ES-I3 (cell line): ENCODE measurements around the gene KCNJ9.

Experiments
- H3K36me3 ChIP-seq: 2 replicates; pipeline ENCODE4 v1.6.1; 2013; ENCODE audit warnings: mild to moderate bottlenecking, low read length, control low read depth, moderate library complexity; ENCODE audit not compliant: insufficient read depth
- H3K4me1 ChIP-seq: 2 replicates; pipeline ENCODE4 v1.6.1; 2013; ENCODE audit warnings: mild to moderate bottlenecking, control low read depth, low read length; ENCODE audit not compliant: insufficient read depth
- H3K9ac ChIP-seq: 2 replicates; pipeline ENCODE4 v1.6.1; 2013; ENCODE audit warnings: low read depth, mild to moderate bottlenecking, low read length, moderate library complexity
- H3K9me3 ChIP-seq: 2 replicates; pipeline ENCODE4 v1.6.1; 2013; ENCODE audit warnings: mild to moderate bottlenecking, low read length, moderate library complexity; ENCODE audit not compliant: control insufficient read depth, insufficient read depth

Gene KCNJ9

GRCh38 chr1:160075836-160076235 lies 5.5 kb upstream of the KCNJ9 start:
- Histone ChIP-seq H3K4me1 (no peaks in the 10 kb centered on the region; the same call in 1 of the 2 replicates), H3K9me3 (no peaks in the 10 kb centered on the region), H3K36me3 (no peaks in the 10 kb centered on the region), H3K9ac (no peak overlapping the region)

DNA sequence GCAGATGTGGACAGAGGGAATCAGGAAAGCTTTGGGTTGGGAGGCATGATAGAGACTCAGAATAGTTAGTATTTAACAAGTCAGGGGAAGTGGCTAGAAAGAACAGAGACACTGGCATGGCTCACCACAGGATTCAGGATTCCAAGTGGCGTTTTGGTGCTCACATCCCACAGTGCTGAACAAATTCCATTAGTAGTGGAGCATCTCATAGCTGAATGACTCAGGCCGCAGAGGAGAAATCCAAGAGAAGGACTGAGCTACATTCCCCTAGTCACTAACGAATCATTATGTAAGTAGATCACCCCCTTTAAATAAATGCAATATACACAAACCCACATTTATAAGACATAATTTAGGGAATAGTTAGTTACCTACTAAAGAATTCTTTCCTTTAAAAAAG lies 5.0 kb upstream of the KCNJ9 start:
- Histone ChIP-seq H3K9ac (no peak overlapping the region), H3K9me3 (no peaks in the 10 kb centered on the region), H3K4me1 (no peaks in the 10 kb centered on the region; the same call in 1 of the 2 replicates), H3K36me3 (no peaks in the 10 kb centered on the region)

GRCh38 chr1:160077486-160077885 lies 3.9 kb upstream of the KCNJ9 start:
- Histone ChIP-seq H3K36me3 (no peaks in the 10 kb centered on the region), H3K4me1 (no peaks in the 10 kb centered on the region), H3K9me3 (no peaks in the 10 kb centered on the region), H3K9ac (no peak overlapping the region)

- no peaks in the 10 kb centered on the region for H3K9me3 ChIP-seq
- no peaks in the 10 kb centered on the region for H3K4me1 ChIP-seq
- no peak overlapping the region for H3K9ac ChIP-seq
- H3K36me3 ChIP-seq: no peaks in the 10 kb centered on the region
These were observed 2.7 kb upstream of the KCNJ9 start for GRCh38 chr1:160078512-160079195.

GRCh38 chr1:160079448-160079847 lies 1.9 kb upstream of the KCNJ9 start:
- Histone ChIP-seq H3K36me3 (no peaks in the 10 kb centered on the region), H3K9ac (no peak overlapping the region), H3K4me1 (no peaks in the 10 kb centered on the region), H3K9me3 (no peaks in the 10 kb centered on the region)

DNA sequence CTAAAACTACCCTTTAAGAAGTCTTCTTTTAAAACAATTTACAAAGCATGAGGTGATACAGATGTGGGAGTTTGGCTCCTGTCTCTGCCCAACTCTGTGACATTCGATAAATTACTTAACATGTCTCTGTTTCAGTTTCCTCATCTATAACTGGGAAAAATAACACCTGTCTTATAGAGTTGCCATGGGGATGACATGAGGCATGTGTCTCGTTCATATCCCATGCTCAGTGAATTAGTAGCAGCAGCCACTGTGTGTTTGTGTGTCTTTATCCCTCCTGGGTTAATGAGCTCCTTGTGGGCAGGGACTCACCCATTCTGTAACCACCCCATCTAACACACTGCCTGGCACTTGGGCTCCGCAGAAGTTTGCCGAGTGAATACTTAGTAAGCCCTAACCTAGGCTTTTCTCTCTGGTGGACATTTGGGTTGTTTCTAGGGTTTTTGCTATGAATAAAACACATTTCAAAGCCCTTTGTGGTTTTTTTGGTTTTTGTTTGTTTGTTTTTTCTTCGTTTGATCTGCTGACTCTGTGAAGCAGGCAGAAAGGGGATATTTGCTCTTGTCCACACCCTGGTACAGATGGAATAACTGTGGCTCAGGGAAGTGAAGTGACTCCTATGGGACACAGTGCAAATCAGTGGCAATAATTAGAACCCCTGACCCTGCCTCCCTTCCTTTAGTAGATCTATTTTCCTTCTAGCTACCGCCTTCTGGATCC lies 797 bp upstream of the KCNJ9 start:
- Histone ChIP-seq H3K4me1 (no peaks in the 10 kb centered on the region), H3K9ac (no peak overlapping the region), H3K36me3 (no peaks in the 10 kb centered on the region), H3K9me3 (no peaks in the 10 kb centered on the region)

- Histone ChIP-seq H3K4me1 (peaks cover 5% of the 10 kb centered on the region; the same call in 1 of the 2 replicates), H3K36me3 (no peaks in the 10 kb centered on the region), H3K9ac (no peak overlapping the region), H3K9me3 (no peaks in the 10 kb centered on the region)
These were observed 1.1 kb downstream of the KCNJ9 start for GRCh38 chr1:160082487-160082886.

DNA sequence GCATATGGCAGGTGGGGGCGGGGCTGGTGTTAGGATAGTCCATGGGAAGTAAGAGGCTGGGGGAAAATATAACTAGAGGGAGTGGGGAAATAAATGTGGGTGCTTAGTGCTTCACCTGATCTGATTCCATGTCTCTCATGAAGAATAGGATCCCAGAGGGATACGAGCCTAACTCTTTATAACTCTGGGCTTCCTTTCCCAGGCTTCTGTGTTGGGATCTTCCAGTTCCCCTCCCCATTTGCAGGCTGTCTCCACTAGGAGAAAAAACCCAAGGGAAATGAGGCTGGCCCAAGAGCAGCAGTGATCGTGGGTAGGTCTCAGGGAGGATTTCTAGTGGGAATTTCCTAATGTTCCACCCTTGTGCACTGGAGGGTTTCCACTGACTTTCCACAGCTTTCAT lies 1.6 kb downstream of the KCNJ9 start:
- H3K4me1 ChIP-seq: peaks cover 5% of the 10 kb centered on the region; the same call in 1 of the 2 replicates
- no peaks in the 10 kb centered on the region for H3K36me3 ChIP-seq
- H3K9ac ChIP-seq: no peak overlapping the region
- no peaks in the 10 kb centered on the region for H3K9me3 ChIP-seq

DNA sequence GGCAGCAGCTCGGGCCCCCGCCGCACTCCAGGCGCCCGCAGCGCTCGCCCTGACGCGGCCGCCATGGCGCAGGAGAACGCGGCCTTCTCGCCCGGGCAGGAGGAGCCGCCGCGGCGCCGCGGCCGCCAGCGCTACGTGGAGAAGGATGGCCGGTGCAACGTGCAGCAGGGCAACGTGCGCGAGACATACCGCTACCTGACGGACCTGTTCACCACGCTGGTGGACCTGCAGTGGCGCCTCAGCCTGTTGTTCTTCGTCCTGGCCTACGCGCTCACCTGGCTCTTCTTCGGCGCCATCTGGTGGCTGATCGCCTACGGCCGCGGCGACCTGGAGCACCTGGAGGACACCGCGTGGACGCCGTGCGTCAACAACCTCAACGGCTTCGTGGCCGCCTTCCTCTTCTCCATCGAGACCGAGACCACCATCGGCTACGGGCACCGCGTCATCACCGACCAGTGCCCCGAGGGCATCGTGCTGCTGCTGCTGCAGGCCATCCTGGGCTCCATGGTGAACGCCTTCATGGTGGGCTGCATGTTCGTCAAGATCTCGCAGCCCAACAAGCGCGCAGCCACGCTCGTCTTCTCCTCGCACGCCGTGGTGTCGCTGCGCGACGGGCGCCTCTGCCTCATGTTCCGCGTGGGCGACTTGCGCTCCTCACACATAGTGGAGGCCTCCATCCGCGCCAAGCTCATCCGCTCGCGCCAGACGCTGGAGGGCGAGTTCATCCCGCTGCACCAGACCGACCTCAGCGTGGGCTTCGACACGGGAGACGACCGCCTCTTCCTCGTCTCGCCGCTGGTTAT lies 2.8 kb downstream of the KCNJ9 start:
- H3K36me3 ChIP-seq: no peaks in the 10 kb centered on the region
- peaks cover 5% of the 10 kb centered on the region; the same call in 1 of the 2 replicates for H3K4me1 ChIP-seq
- no peaks in the 10 kb centered on the region for H3K9me3 ChIP-seq
- H3K9ac ChIP-seq: peak overlapping the region; percentile 38; the same call in 1 of the 2 replicates

DNA sequence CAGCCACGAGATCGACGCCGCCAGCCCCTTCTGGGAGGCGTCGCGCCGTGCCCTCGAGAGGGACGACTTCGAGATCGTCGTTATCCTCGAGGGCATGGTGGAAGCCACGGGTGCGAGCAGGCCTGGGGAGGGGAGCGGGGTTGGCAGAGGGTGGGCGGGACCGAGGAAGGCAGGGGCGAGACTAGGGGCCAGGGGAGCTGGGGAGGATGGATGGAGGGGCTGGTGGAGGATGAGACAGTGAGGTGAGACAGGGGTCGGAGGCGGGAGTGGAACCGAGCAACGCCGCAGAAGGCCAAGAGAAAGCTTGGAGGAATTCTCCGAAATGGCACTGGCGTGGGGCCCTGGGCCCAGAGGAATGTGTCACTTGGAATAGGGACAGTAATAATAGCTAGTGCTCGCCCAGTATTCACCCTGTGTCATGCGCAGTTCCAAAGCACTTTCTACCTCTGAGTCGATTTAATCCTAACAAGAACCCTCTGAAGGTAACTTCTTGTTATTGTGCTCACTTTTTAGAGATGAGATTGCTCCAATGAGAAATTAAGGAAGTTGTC lies 3.5 kb downstream of the KCNJ9 start:
- no peaks in the 10 kb centered on the region for H3K9me3 ChIP-seq
- H3K36me3 ChIP-seq: no peaks in the 10 kb centered on the region

DNA sequence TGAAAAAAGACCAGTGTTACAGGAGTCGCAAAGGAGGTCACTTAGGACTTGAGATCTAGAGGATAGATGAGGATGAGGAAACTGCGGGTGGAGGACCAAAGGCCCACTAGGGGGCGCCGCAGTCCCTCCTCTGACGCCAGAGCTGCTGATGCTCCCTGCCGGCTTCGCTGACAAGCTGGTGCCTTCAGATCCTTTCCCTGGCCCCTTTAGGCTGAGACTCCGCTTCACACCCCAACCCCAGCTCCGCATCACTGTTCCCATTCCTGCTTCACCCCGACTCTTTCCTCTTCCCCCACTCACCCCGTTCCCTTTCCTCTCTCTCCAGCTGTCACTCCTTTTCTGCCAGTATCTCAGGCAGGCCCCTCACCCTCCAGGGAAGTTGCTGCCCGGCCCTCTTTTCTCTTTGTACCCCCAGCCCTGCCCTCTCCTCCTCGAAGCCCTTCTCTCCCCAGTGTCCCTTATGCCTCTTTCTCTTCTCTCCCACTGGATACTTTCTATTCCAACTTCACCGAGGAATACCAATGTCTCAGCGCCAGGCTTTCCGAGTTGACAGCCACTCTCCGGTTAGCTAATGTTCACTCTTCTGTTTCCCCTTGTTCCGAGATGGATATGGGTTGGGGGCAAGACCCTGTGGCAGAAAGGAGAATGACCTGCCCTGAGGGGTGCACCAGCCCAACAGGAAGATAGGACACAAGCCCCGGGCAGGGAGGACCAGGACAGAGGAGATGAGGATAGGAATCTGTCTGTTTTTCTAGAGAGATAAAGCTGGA lies 4.5 kb downstream of the KCNJ9 start:
- H3K36me3 ChIP-seq: no peaks in the 10 kb centered on the region
- H3K9ac ChIP-seq: no peak overlapping the region

More for the DNA sequence above, 3.5 kb downstream of the KCNJ9 start:
- H3K9ac ChIP-seq: no peak overlapping the region
- peaks cover 5% of the 10 kb centered on the region; the same call in 1 of the 2 replicates for H3K4me1 ChIP-seq

GRCh38 chr1:160086456-160086892 lies 5.1 kb downstream of the KCNJ9 start:
- Histone ChIP-seq H3K9me3 (no peaks in the 10 kb centered on the region), H3K4me1 (peaks cover 5% of the 10 kb centered on the region; the same call in 1 of the 2 replicates), H3K36me3 (no peaks in the 10 kb centered on the region), H3K9ac (no peak overlapping the region)

More for the DNA sequence above, 4.5 kb downstream of the KCNJ9 start:
- Histone ChIP-seq H3K4me1 (peaks cover 5% of the 10 kb centered on the region; the same call in 1 of the 2 replicates), H3K9me3 (no peaks in the 10 kb centered on the region)

- Histone ChIP-seq H3K4me1 (peaks cover 5% of the 10 kb centered on the region; the same call in 1 of the 2 replicates), H3K9me3 (no peaks in the 10 kb centered on the region), H3K9ac (no peak overlapping the region), H3K36me3 (no peaks in the 10 kb centered on the region)
These were observed 5.9 kb downstream of the KCNJ9 start for GRCh38 chr1:160087118-160087662.
